Measurements from ENCODE around the gene ZYX.
A peak's percentile ranks its signal among the peaks of the same experiment; 100 is the strongest.

The ZYX gene

GRCh38 chr7:143380646-143381426 is at the start of gene ZYX:
ZYX (plus strand) TSS chr7:143381345; CDS start chr7:143381572, 227 bp downstream.
- peak; percentile 77 for DNase-seq (ENCODE audit: low read depth)

- no peak for DNase-seq (ENCODE audit: low read depth)
Measured at GRCh38 chr7:143334244-143334643, 46.9 kb upstream of the ZYX start.

DNA sequence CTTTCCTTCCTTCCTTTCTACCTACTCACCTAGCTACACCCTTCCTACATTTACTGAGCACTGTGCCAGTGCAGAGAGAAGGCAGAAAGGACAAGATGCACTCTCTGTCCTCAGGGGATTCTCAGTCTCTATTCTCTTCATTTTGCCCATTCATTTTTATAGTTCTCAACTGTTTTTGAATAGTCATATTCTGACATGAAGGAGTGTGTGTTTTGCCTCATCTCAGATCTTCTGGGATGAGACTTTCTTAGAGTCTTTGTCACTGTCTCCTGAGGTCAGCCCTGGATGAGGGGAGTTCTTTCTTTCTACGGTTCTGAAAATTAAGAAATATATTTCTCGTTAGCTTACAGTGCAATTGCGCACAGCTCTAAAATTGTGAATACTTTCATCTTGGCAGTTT is 43.9 kb upstream of the ZYX start:
- DNase-seq (ENCODE audit: low read depth), result no peak

GRCh38 chr7:143341842-143342241 is 39.3 kb upstream of the ZYX start:
- DNase-seq (ENCODE audit: low read depth), result no peak

- no peak for DNase-seq (ENCODE audit: low read depth)
Measured at GRCh38 chr7:143343596-143343995, 37.5 kb upstream of the ZYX start.

GRCh38 chr7:143345428-143345900 is 35.7 kb upstream of the ZYX start:
- peak; percentile 46 for DNase-seq (ENCODE audit: low read depth)

GRCh38 chr7:143346018-143346417 is 35.1 kb upstream of the ZYX start:
- no peak for DNase-seq (ENCODE audit: low read depth)

- no peak for DNase-seq (ENCODE audit: low read depth)
Measured at GRCh38 chr7:143347950-143348349, 33.2 kb upstream of the ZYX start.

DNA sequence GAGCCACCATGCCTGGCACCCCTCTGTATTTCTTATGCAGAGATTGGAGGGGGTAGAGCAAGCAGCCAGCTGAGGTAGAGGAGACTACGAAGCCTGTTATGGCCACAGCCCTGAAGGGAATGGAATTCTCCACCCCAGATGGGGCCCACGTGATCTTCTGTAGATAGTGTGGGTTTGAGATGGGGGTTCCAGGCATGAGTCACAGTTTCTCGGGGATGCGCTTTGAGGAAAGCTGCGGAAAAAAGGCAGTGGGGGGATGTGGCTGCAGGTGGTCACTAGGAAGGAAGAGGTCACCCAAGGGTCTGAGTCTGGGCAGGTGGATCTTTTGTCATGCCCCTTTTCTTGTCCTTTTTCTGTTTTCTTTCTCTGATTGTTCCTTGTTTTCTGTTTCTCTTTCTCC is 30.1 kb upstream of the ZYX start:
- DNase-seq (ENCODE audit: low read depth), result no peak

DNA sequence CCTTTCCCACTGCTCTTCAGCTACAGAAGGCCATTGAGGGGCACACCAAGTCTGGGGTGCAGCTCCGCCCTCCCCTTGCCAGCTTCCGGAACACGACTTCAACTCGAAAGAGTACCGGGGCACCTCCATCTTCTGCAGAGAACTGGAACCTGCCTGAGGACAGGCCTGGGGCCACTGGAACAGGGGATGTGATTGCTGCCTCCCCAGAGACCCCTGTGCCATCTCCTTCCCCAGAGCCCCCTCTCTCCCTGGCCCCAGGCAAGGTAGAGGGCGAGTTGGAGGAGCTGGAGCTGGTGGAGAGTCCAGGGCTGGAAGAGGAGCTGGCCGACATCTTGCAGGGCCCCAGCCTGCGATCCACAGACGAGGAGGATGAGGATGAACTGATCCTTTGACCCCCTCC is 29.6 kb upstream of the ZYX start:
- no peak for DNase-seq (ENCODE audit: low read depth)

- no peak for DNase-seq (ENCODE audit: low read depth)
Measured at GRCh38 chr7:143352531-143353002, 28.6 kb upstream of the ZYX start.

DNA sequence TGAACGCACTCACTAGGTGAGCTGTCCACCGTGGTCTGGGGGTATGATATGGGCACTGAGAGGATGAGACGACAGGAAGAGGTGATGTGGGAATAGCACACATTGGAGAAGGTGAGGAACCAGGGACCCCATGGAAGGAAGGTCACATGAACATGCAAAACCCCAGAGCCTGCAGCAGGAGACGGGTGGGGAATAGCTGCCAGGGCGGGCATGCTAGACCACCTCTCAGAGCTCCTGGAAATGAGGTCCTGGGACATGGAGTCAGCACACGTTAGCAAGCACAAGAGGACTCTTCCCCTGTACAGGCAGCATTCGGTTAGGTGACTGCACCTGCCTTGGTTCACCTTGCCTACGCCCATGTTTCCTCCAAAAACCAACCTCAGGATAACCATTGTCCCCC is 26.8 kb upstream of the ZYX start:
- DNase-seq (ENCODE audit: low read depth), result no peak

GRCh38 chr7:143354965-143355364 is 26.2 kb upstream of the ZYX start:
- no peak for DNase-seq (ENCODE audit: low read depth)

GRCh38 chr7:143355450-143356385 is 25.4 kb upstream of the ZYX start:
- DNase-seq (ENCODE audit: low read depth), result no peak

GRCh38 chr7:143356414-143357050 is 24.6 kb upstream of the ZYX start:
- no peak for DNase-seq (ENCODE audit: low read depth)

- no peak for DNase-seq (ENCODE audit: low read depth)
Measured at GRCh38 chr7:143358626-143359025, 22.5 kb upstream of the ZYX start.

DNA sequence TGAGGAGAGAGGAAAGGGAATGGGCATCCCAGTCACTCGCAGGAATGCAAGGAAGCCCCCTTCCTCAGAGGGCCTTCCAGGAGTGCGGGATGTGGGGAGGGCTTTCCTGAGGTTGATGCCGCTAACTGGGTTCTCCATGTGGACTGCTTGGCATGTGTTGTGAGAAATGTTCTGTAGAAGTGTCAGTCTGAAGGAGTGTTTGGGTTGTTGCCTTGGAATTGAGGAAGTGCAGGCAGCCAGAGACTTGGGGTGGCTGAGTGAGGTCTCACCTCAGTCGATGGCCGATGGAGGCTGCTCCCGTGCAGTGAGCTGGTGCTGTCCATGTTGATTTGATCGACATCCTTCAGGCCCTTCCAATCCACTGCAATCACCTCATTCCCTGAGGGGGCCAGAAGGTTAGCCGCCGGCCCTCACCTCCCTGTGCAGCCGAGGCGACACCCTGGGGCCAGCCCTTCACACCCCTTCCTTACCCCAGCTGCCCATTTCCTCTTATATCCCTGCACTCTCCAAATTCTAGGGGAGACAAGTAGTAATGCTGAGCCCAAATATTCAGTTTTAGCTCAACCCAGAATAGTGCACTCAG is 21.3 kb upstream of the ZYX start:
- DNase-seq (ENCODE audit: low read depth), result no peak

DNA sequence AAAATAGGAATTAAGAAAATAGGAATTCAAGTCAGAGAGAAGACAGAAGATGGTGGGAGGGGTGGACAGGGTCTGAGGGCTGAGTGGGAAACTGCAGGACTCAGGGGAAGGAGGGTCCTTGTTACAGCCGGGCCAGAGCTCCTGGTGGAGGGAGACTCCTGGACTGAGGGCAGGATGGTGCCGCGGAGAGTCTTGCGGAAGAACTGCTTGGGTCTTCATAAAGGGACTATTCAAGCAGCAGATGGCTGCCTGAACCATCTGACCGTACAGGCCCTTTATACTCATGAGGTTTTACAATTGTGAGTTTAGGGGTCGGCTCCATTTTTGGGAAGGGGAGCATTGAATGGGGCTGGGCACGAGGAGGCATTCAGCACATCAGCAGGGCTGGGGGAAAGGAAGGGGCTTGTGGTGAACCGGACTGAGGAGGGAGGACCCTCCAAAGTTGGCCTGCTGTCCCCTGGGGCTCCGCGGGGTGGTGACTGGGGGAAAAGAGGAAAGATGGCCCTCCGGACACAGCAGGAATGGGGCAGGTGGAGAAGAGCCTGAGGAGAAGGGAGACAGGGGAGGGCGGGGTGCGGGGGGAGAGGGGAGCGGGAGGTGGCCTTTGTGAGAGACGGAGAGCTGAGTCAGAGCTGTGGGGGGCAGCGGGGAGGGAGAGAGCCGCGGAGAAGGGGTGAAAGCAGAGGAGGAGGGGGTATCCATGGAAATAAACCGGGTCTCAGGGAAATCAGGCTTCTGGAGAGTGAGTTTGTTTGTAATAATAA is 20.2 kb upstream of the ZYX start:
- DNase-seq (ENCODE audit: low read depth), result no peak

DNA sequence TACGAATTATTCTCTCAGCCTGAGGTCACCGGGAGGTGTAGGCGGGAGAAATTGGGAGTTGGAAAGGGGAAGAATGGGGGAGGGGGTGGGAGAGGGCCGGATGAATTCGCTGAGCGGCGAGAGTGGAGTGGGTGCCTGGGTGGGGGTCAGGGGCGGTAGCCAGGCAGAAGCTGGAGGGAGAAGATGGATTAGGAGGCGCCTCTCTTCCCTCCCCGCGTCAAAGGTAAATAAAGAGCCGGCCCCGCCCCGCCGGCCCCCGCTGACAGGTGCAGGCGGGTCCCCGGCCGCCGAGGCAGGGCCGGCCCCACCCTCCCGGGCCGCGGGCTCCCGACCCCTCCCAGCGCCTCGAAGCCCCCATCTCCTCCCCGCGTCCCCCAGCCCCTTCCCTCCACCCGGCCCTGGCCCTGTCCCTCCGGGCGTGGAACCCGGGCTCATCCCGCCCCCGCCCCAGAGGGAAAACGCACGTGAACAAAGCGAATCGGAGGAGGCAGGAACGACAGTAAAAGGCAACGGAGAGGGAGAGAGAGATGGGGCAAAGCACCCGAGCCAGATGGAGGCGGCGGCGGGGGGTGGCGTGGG is 19.5 kb upstream of the ZYX start:
- no peak for DNase-seq (ENCODE audit: low read depth)

DNA sequence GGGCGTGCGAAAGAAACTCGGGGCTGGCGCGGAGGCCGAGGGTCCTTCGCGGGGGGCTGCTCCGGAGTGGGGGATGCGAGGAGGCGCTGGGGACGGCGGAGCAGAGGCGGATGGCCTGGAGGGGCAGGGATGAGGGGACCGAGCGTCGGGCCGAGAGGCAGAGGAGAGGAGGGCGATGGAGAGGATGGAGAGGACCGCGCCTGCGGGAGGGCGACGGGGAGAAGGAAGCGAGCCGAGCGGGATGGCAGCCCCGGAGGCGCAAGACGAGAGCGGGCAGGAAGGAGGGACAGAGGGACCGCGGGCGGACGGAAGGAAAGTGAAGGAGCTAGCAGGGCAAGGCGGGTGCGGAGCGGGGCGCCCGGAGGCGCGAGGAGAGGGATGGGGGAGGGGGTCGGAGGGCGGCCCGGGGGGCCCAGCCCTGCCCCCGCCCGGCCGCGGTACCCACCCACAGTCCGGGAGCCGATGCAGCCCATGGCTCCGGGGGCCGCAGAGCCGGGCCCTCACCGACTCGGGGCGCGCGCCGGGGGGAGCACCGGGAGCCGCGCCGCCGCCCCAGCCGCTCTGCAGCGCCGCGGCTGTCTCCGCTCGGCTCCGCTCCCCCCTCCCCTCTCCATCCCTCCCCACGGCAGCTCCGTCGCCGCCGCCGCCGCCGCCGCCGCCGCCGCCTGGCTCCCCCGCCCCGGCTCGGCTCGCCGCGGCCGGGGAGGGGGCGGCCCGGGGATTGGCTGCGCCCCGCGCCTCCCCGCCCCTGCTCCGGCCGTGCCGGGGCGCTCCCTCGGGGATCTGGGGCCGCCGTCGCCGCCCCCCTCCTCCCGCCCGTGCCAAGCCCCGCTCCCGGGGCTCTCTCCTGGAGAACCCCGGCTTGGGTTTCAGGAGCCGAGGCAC is 18.8 kb upstream of the ZYX start, which contains the start of gene FAM131B:
Gene FAM131B, minus strand, starts transcription at position 583 of the 885 bp plus-strand sequence. Its CDS starts 110 bp downstream, at position 473.
- no peak for DNase-seq (ENCODE audit: low read depth)

All from stimulated activated CD8-positive, alpha-beta memory T cell treated with anti-CD3 and anti-CD28 coated beads, Interleukin-12 subunit alpha, Interleukin-12 subunit beta, amount 100 ng/mL, for 1 hour (primary cell).